Suprapubic skin (tissue), 4 donors: ENCODE measurements around the gene RNPS1.

Experiments
- POLR2A ChIP-seq, 2 donors: fragments of 450-650 bp; IDR thresholded peaks; one replicate each; pipeline ENCODE4 v1.6.1; 2017; ENCODE audit warnings: antibody characterized with exemption in 2 of 2, mild to moderate bottlenecking in 2 of 2, moderate library complexity in 2 of 2
- POLR2AphosphoS5 ChIP-seq, 3 donors: sonication (generic); formaldehyde crosslinking; IDR thresholded peaks; one replicate each; pipeline ENCODE4 v1.6.1; 2017; ENCODE audit warnings: antibody characterized with exemption in 3 of 3
- TF ChIP-seq, protein P1 (sequence below), 2 donors: fragments of 200-600 bp in 1 of 2; fragments of 450-650 bp in 1 of 2; sonication (generic) in 1 of 2; IDR thresholded peaks; one replicate each; pipeline ENCODE4 v1.5.1; 2016 to 2019; ENCODE audit warnings: antibody characterized with exemption in 2 of 2, mild to moderate bottlenecking in 1 of 2, moderate library complexity in 1 of 2

GRCh38 chr16:2287916-2288547 is 20.1 kb upstream of the RNPS1 start:
- TF ChIP-seq POLR2A (IDR thresholded peaks at IDR 0.05) (no peak), POLR2AphosphoS5 (IDR thresholded peaks at IDR 0.05) (no peak)
- TF ChIP-seq, protein P1, sequence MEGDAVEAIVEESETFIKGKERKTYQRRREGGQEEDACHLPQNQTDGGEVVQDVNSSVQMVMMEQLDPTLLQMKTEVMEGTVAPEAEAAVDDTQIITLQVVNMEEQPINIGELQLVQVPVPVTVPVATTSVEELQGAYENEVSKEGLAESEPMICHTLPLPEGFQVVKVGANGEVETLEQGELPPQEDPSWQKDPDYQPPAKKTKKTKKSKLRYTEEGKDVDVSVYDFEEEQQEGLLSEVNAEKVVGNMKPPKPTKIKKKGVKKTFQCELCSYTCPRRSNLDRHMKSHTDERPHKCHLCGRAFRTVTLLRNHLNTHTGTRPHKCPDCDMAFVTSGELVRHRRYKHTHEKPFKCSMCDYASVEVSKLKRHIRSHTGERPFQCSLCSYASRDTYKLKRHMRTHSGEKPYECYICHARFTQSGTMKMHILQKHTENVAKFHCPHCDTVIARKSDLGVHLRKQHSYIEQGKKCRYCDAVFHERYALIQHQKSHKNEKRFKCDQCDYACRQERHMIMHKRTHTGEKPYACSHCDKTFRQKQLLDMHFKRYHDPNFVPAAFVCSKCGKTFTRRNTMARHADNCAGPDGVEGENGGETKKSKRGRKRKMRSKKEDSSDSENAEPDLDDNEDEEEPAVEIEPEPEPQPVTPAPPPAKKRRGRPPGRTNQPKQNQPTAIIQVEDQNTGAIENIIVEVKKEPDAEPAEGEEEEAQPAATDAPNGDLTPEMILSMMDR (IDR thresholded peaks at IDR 0.05): no peak
